IMR-90 (cell line): ENCODE data around the gene COL13A1. TPM values are rescaled to one million over a fixed set of nuclear protein-coding genes. Genes with fewer than 3 reads are reported as not detected.

Experiments used
- ATAC-seq: fragments of 200-7000 bp; cut with Tn5 transposase; 2 replicates; pipeline ENCODE4 v1.9.1; 2020; ENCODE audit warnings: low read depth, mild to moderate bottlenecking, moderate library complexity
- BruUV-seq: library from RNA; stranded (reverse); fragments of 400-500 nt; replicated peaks from 2 replicates; lab custom pipeline; 2021; lab: Mats Ljungman, UMichigan
- CTCF ChIA-PET: fragments of 300-600 bp; formaldehyde crosslinking; extraction: SDS; loops from one replicate; lab custom pipeline; 2021; ENCODE audit warnings: antibody characterized with exemption; lab: Yijun Ruan, JAX
- POLR2A ChIA-PET: fragments of 300-600 bp; sonication (Branson Sonifier 250); formaldehyde crosslinking; loops from one replicate; lab custom pipeline; 2022; ENCODE audit warnings: antibody characterized with exemption; ENCODE audit not compliant: unreplicated experiment; lab: Charles Lee
- DNase-seq: peaks from one replicate; pipeline ENCODE4 v3.0.0; 2013
- H2AFZ ChIP-seq: replicated peaks from 2 replicates; pipeline ENCODE3; 2013; ENCODE audit warnings: low read length, mild to moderate bottlenecking; ENCODE audit not compliant: poor library complexity
- H2AK5ac ChIP-seq: 2 replicates; pipeline ENCODE4 v1.6.1; 2013; ENCODE audit warnings: low read depth, low read length, inconsistent platforms
- H2AK9ac ChIP-seq: replicated peaks from 2 replicates; pipeline ENCODE3; 2013; ENCODE audit warnings: mild to moderate bottlenecking, low read depth, low read length, moderate library complexity; ENCODE audit not compliant: poor library complexity
- H2BK120ac ChIP-seq: 2 replicates; pipeline ENCODE4 v1.6.1; 2013; ENCODE audit warnings: low read depth, low read length, inconsistent platforms
- H2BK15ac ChIP-seq: 3 replicates; pipeline ENCODE4 v1.6.1; 2013; ENCODE audit warnings: low read depth, low read length, inconsistent platforms
- H2BK20ac ChIP-seq: 2 replicates; pipeline ENCODE4 v1.6.1; 2013; ENCODE audit warnings: low read depth, mild to moderate bottlenecking, inconsistent platforms, low read length, moderate library complexity
- H2BK5ac ChIP-seq: 2 replicates; pipeline ENCODE4 v1.6.1; 2013; ENCODE audit warnings: mild to moderate bottlenecking, low read depth, low read length, inconsistent platforms; ENCODE audit not compliant: poor library complexity, severe bottlenecking
- H3K14ac ChIP-seq: replicated peaks from 2 replicates; pipeline ENCODE4 v1.6.1; 2013; ENCODE audit warnings: low read depth, low read length, inconsistent platforms
- H3K18ac ChIP-seq: 2 replicates; pipeline ENCODE4 v1.6.1; 2013; ENCODE audit warnings: low read depth, low read length, control low read depth
- H3K23ac ChIP-seq: 2 replicates; pipeline ENCODE4 v1.6.1; 2013; ENCODE audit warnings: low read depth, low read length, inconsistent platforms
- H3K27ac ChIP-seq: 2 replicates; pipeline ENCODE4 v1.5.1; 2013; ENCODE audit warnings: mild to moderate bottlenecking, control low read depth, low read length; ENCODE audit not compliant: insufficient read depth
- H3K27me3 ChIP-seq: 2 replicates; pipeline ENCODE4 v1.6.1; 2013; ENCODE audit warnings: low read length; ENCODE audit not compliant: control insufficient read depth, insufficient read depth
- H3K36me3 ChIP-seq: 2 replicates; pipeline ENCODE4 v1.6.1; 2013; ENCODE audit warnings: low read length, mixed read lengths; ENCODE audit not compliant: control insufficient read depth, insufficient read depth
- H3K4ac ChIP-seq: 2 replicates; pipeline ENCODE4 v1.6.1; 2013; ENCODE audit warnings: low read depth, low read length, inconsistent platforms
- H3K4me1 ChIP-seq: 2 replicates; pipeline ENCODE4 v1.6.1; 2013; ENCODE audit warnings: low read length, mixed read lengths; ENCODE audit not compliant: control insufficient read depth, insufficient read depth
- H3K4me2 ChIP-seq: 2 replicates; pipeline ENCODE4 v1.6.1; 2013; ENCODE audit warnings: low read depth, mild to moderate bottlenecking, control low read depth, low read length, moderate library complexity
- H3K4me3 ChIP-seq: 2 replicates; pipeline ENCODE4 v1.5.1; 2013; ENCODE audit warnings: low read depth, mild to moderate bottlenecking, control low read depth, low read length, moderate library complexity; ENCODE audit not compliant: insufficient read depth
- H3K56ac ChIP-seq: 2 replicates; pipeline ENCODE4 v1.6.1; 2013; ENCODE audit warnings: low read length, inconsistent platforms; ENCODE audit not compliant: insufficient read depth; ENCODE audit errors: extremely low read depth
- H3K79me1 ChIP-seq, 2 experiments: 2 replicates each; pipeline ENCODE4 v1.6.1; 2013; ENCODE audit warnings: low read length in 2 of 2, inconsistent platforms in 1 of 2, low read depth in 1 of 2
- H3K9ac ChIP-seq: 2 replicates; pipeline ENCODE4 v1.6.1; 2013; ENCODE audit warnings: low read depth, low read length, control low read depth
- H3K9me1 ChIP-seq: 2 replicates; pipeline ENCODE4 v1.6.1; 2013; ENCODE audit warnings: low read length, inconsistent platforms; ENCODE audit not compliant: insufficient read depth
- H3K9me3 ChIP-seq: 2 replicates; pipeline ENCODE4 v1.6.1; 2013; ENCODE audit warnings: low read length; ENCODE audit not compliant: control insufficient read depth, insufficient read depth
- H4K20me1 ChIP-seq: 2 replicates; pipeline ENCODE4 v1.6.1; 2013; ENCODE audit warnings: low read length, inconsistent platforms; ENCODE audit not compliant: insufficient read depth
- H4K5ac ChIP-seq: 2 replicates; pipeline ENCODE4 v1.6.1; 2013; ENCODE audit warnings: mild to moderate bottlenecking, low read depth, low read length, control low read depth
- H4K8ac ChIP-seq, 2 experiments: 2 replicates each; pipeline ENCODE4 v1.6.1; 2013; ENCODE audit warnings: low read depth in 2 of 2, low read length in 2 of 2, control low read depth in 1 of 2, inconsistent platforms in 1 of 2
- H4K91ac ChIP-seq: 2 replicates; pipeline ENCODE4 v1.6.1; 2013; ENCODE audit warnings: low read depth, low read length, inconsistent platforms; ENCODE audit not compliant: insufficient read depth
- MAZ ChIP-seq: IDR thresholded peaks from 2 replicates; pipeline ENCODE4 v1.6.1; 2012; ENCODE audit warnings: low read depth, mild to moderate bottlenecking, low read length, improper control_type of control experiment, moderate library complexity, borderline replicate concordance
- MXI1 ChIP-seq: IDR thresholded peaks from 2 replicates; pipeline ENCODE4 v1.6.1; 2012; ENCODE audit warnings: low read depth, mild to moderate bottlenecking, low read length, moderate library complexity, borderline replicate concordance
- NFE2L2 ChIP-seq: fragments of 150-350 bp; IDR thresholded peaks from 2 replicates; pipeline ENCODE4 v1.6.1; 2016; ENCODE audit warnings: low read depth, mild to moderate bottlenecking, low read length
- RAD21 ChIP-seq: IDR thresholded peaks from 2 replicates; pipeline ENCODE4 v1.6.1; 2012; ENCODE audit warnings: low read length, improper control_type of control experiment
- SMC3 ChIP-seq: fragments of 150-350 bp; IDR thresholded peaks from 2 replicates; pipeline ENCODE4 v1.6.1; 2016; ENCODE audit warnings: low read depth, mild to moderate bottlenecking, antibody characterized with exemption, low read length, moderate library complexity
- WGBS, 2 experiments: methylation state at CpG; one replicate each; pipeline versions ENCODE4 v1.1.5 to v1.1.7; 2013; ENCODE audit warnings: missing lambda C conversion rate in 2 of 2; ENCODE audit not compliant: insufficient read length in 1 of 2; ENCODE audit errors: extremely low coverage in 2 of 2; 5-methylcytosine and 5-hydroxymethylcytosine counted together
- dilution Hi-C: fragments of 300-500 bp; cut with HindIII; formaldehyde crosslinking; loops from one replicate; pipeline ENCODE4 v1.14.3; 2018; ENCODE audit warnings: low sequenced_read_pairs; ENCODE audit not compliant: unreplicated experiment
- in situ Hi-C: fragments of 300-500 bp; cut with MboI; formaldehyde crosslinking; loops from 3 replicates; pipeline ENCODE4 v1.14.3; 2019; ENCODE audit warnings: low sequenced_read_pairs, inconsistent platforms, mixed read lengths
- intact Hi-C: fragments of 100-400 bp; cut with micrococcal nuclease; formaldehyde crosslinking; loops from 2 replicates; pipeline ENCODE4 v1.10.0; 2022
- polyA plus RNA-seq, 3 experiments: library from polyadenylated mRNA; depleted of rRNA; stranded (reverse); fragments of >200 nt; gene quantifications; 2 replicates each; pipeline ENCODE4 v1.2.3, GENCODE V29; 2012; ENCODE audit warnings: low replicate concordance in 1 of 3
- total RNA-seq: library from RNA; depleted of rRNA; stranded (reverse); fragments of >200 nt; gene quantifications from 2 replicates; pipeline ENCODE4 v1.2.3, GENCODE V29; 2012

The COL13A1 gene
- total and polyA plus RNA-seq, 2 of the 4 experiments (the other 2 are of a cell fraction), result 12.2 to 31.3 TPM

DNA sequence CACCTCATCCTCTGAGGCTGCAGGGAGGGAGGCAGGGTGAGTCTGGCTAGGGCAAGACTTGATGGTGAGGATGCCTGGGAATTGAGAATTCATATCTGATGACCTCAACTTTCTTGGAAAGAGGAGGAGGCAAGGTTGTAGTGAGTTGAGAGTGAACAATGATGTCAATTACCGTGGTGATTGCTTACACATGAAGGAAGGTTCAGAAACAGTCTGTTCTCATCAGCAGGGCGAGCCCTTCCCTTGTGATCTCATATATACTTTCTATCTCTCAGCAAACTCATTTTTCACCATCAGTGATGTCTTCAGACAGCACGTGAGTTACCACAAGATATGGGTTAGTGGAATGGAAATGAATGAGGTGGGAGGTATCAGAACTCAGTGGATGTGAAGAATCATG, 20.1 kb upstream of the COL13A1 start:
- dilution Hi-C loops, result no loop called here
- H3K79me1 ChIP-seq, result no peaks in the 10 kb centered on the region
- H3K27me3 ChIP-seq, result peaks cover 60% of the 10 kb centered on the region

More for the DNA sequence above, 20.1 kb upstream of the COL13A1 start:
- no peak overlapping the region for H3K4ac ChIP-seq
- ChIA-PET CTCF (no interaction called here), POLR2A (no interaction called here)
- H2AK9ac ChIP-seq, result no peak overlapping the region
- H3K9ac ChIP-seq, result no peak overlapping the region
- H2AK5ac ChIP-seq, result no peak overlapping the region
- intact Hi-C loops (no loop called here), in situ Hi-C loops (no loop called here)
- no peaks in the 10 kb centered on the region for H4K20me1 ChIP-seq
- no peak overlapping the region for H2BK5ac ChIP-seq
- no peak overlapping the region for H3K4me3 ChIP-seq
- no peak overlapping the region for H4K5ac ChIP-seq
- H3K23ac ChIP-seq, result no peak overlapping the region
- no peak overlapping the region for H2AFZ ChIP-seq
- no peak overlapping the region for H2BK20ac ChIP-seq
- no peak overlapping the region for H2BK120ac ChIP-seq
- H3K4me2 ChIP-seq, result no peak overlapping the region
- no peak overlapping the region for H4K91ac ChIP-seq
- no TSS peak for BruUV-seq
- ATAC-seq (no peak), DNase-seq (no peak)
- no peak overlapping the region for H3K14ac ChIP-seq
- no peaks in the 10 kb centered on the region for H3K36me3 ChIP-seq
- no peak overlapping the region for H3K56ac ChIP-seq
- WGBS, 2 experiments, result no CpG with 5 or more reads among the region's 3 CpGs
- TF ChIP-seq SMC3 (no peak), RAD21 (no peak), MAZ (no peak), NFE2L2 (no peak), MXI1 (no peak)
- H4K8ac ChIP-seq, result no peak overlapping the region
- peaks cover 3% of the 10 kb centered on the region for H3K9me3 ChIP-seq
- H3K4me1 ChIP-seq, result no peaks in the 10 kb centered on the region
- no peaks in the 10 kb centered on the region for H3K9me1 ChIP-seq
- H3K18ac ChIP-seq, result no peak overlapping the region
- no peak overlapping the region for H2BK15ac ChIP-seq
- no peak overlapping the region for H3K27ac ChIP-seq
